OCI-LY3 (cell line): ENCODE results near the gene GCA.

Experiments used
- H2AFZ ChIP-seq: fragments of 200-600, 300-600 bp; shearing (Covaris generic); 2 replicates; pipeline ENCODE4 v1.6.0; 2014; ENCODE audit warnings: antibody characterized with exemption, low read depth, low read length
- H3K27ac ChIP-seq: fragments of 200-600, 300-600 bp; sonication (generic); 2 replicates; pipeline ENCODE4 v1.5.1; 2014; ENCODE audit warnings: mild to moderate bottlenecking, low read length, moderate library complexity, mixed read lengths
- H3K27me3 ChIP-seq: fragments of 200-600, 300-600 bp; sonication (generic); 2 replicates; pipeline ENCODE4 v1.6.1; 2014; ENCODE audit warnings: low read depth, low read length, mixed read lengths
- H3K36me3 ChIP-seq: fragments of 200-600, 300-600 bp; sonication (generic); replicated peaks from 2 replicates; pipeline ENCODE3; 2014; ENCODE audit warnings: low read depth, low read length, mixed read lengths
- H3K4me1 ChIP-seq: fragments of 300-600, 200-600 bp; sonication (generic); 2 replicates; pipeline ENCODE4 v1.6.1; 2014; ENCODE audit warnings: low read length, mixed read lengths
- H3K4me2 ChIP-seq: fragments of 200-600, 300-600 bp; sonication (generic); 2 replicates; pipeline ENCODE4 v1.6.1; 2014; ENCODE audit warnings: low read length, mixed read lengths
- H3K4me3 ChIP-seq: fragments of 300-600, 200-600 bp; sonication (generic); 2 replicates; pipeline ENCODE4 v1.5.1; 2014; ENCODE audit warnings: antibody characterized with exemption, mild to moderate bottlenecking, low read length, moderate library complexity
- H3K79me2 ChIP-seq: fragments of 300-600, 200-600 bp; shearing (Covaris generic); 2 replicates; pipeline ENCODE4 v1.6.1; 2014; ENCODE audit warnings: mild to moderate bottlenecking, low read length, mixed read lengths
- H3K9ac ChIP-seq: fragments of 300-600, 200-600 bp; shearing (Covaris generic); 2 replicates; pipeline ENCODE4 v1.6.0; 2014; ENCODE audit warnings: mild to moderate bottlenecking, low read length, moderate library complexity
- H3K9me3 ChIP-seq: fragments of 200-600, 300-600 bp; shearing (Covaris generic); 2 replicates; pipeline ENCODE4 v1.6.1; 2014; ENCODE audit warnings: low read length, mixed read lengths; ENCODE audit not compliant: insufficient read depth
- H4K20me1 ChIP-seq: fragments of 200-600, 300-600 bp; sonication (generic); 2 replicates; pipeline ENCODE4 v1.6.1; 2016; ENCODE audit warnings: low read length, mixed read lengths; ENCODE audit not compliant: insufficient read depth
- CTCF ChIP-seq: fragments of 200-600, 300-600 bp; sonication (generic); IDR thresholded peaks from 2 replicates; pipeline ENCODE4 v1.5.1; 2014; ENCODE audit warnings: antibody characterized with exemption, low read length, low read depth
- EZH2phosphoT487 ChIP-seq: fragments of 200-600 bp; shearing (Covaris generic); IDR thresholded peaks from 2 replicates; pipeline ENCODE4 v1.6.1; 2018; ENCODE audit warnings: antibody characterized with exemption, mixed run types, low read depth

Gene GCA

GRCh38 chr2:162317058-162317742 lies 26.7 kb upstream of the GCA start:
- peak overlapping the region; percentile 90 for H3K4me2 ChIP-seq
- H3K79me2 ChIP-seq: peaks cover 70% of the 10 kb centered on the region
- H3K4me1 ChIP-seq: peaks cover 41% of the 10 kb centered on the region
- no peaks in the 10 kb centered on the region for H3K27me3 ChIP-seq
- TF ChIP-seq EZH2phosphoT487 (no peak), CTCF (no peak)
- H3K4me3 ChIP-seq: peak overlapping the region; percentile 96
- no peaks in the 10 kb centered on the region for H3K9me3 ChIP-seq
- H3K9ac ChIP-seq: peak overlapping the region; percentile 93
- peaks cover 20% of the 10 kb centered on the region for H4K20me1 ChIP-seq
- no peak overlapping the region for H2AFZ ChIP-seq
- H3K27ac ChIP-seq: peak overlapping the region; percentile 87
- H3K36me3 ChIP-seq: peaks cover 21% of the 10 kb centered on the region

GRCh38 chr2:162317861-162318327 lies 26.0 kb upstream of the GCA start:
- Histone ChIP-seq H3K79me2 (peaks cover 63% of the 10 kb centered on the region), H3K36me3 (peaks cover 21% of the 10 kb centered on the region), H2AFZ (peak overlapping the region; percentile 78), H3K4me1 (peaks cover 41% of the 10 kb centered on the region), H3K27ac (peak overlapping the region; percentile 87), H3K4me2 (peak overlapping the region; percentile 90), H4K20me1 (peaks cover 19% of the 10 kb centered on the region), H3K9me3 (no peaks in the 10 kb centered on the region), H3K9ac (peak overlapping the region; percentile 93), H3K27me3 (no peaks in the 10 kb centered on the region), H3K4me3 (peak overlapping the region; percentile 96)
- TF ChIP-seq EZH2phosphoT487: no peak
- no peak for TF ChIP-seq CTCF

GRCh38 chr2:162318328-162319180 lies 25.4 kb upstream of the GCA start, which contains the start of gene IFIH1:
Gene IFIH1, minus strand, starts transcription at chr2:162318684. Its CDS starts 377 bp downstream, at chr2:162318307.
- TF ChIP-seq EZH2phosphoT487: no peak
- peak; percentile 45 for TF ChIP-seq CTCF
- Histone ChIP-seq H2AFZ (peak within 1 kb of the TSS; percentile 78), H3K4me1 (peaks cover 38% of the 10 kb centered on the region), H4K20me1 (peaks cover 18% of the 10 kb centered on the region), H3K9ac (peak within 1 kb of the TSS; percentile 93), H3K79me2 (peaks cover 56% of the 10 kb centered on the region), H3K36me3 (peaks cover 21% of the 10 kb centered on the region), H3K9me3 (no peaks in the 10 kb centered on the region), H3K4me2 (peak within 1 kb of the TSS; percentile 90), H3K27ac (peak within 1 kb of the TSS; percentile 87), H3K4me3 (peak within 1 kb of the TSS; percentile 96), H3K27me3 (no peaks in the 10 kb centered on the region)
